ENCODE data around the gene NMRK1. TPM values are rescaled to one million over a fixed set of nuclear protein-coding genes. Genes with fewer than 3 reads are reported as not detected.

Gene NMRK1
- total and polyA plus RNA-seq, 2 of the 13 experiments (the other 11 are each of a cell fraction or from before 2014, with no cell fraction given): 9.1 to 12.9 TPM

DNA sequence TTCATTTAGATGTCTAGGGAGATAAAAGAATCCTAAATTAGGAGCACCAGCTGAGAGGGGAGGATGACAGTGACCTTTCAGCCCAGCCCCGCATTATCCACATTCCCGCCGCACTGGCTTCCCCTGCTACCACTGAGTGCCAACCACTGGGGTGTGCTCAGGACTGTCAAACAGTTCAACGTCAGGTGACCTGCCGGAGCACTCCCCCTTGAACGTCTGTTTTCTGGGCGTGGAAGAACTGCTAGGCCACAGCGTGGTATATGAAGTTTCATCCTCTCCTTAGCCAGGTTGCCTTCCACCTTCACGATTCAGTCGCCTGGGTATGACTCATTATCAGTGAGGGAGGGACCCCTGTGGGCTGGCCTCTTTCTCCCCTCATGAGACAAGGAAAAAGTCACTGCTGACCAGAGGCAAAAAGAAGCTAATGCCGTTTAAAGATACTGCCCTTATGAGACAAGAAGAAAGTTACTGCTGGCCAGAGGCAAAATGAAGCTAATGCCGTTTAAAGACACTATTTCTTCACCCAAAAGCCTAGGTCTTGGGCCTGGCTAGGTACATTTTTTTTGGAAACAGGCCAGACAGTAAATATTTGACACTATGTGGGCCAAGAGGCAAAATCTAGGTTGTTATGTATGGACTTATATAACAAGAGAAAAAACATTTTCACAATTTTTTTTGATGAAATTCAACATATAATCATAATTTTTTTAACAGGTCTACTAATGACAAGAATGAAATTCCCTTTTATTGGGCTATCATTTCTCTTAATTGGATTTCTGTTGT is 4.6 kb downstream of the NMRK1 start (continued):
- TF ChIP-seq, protein P1, sequence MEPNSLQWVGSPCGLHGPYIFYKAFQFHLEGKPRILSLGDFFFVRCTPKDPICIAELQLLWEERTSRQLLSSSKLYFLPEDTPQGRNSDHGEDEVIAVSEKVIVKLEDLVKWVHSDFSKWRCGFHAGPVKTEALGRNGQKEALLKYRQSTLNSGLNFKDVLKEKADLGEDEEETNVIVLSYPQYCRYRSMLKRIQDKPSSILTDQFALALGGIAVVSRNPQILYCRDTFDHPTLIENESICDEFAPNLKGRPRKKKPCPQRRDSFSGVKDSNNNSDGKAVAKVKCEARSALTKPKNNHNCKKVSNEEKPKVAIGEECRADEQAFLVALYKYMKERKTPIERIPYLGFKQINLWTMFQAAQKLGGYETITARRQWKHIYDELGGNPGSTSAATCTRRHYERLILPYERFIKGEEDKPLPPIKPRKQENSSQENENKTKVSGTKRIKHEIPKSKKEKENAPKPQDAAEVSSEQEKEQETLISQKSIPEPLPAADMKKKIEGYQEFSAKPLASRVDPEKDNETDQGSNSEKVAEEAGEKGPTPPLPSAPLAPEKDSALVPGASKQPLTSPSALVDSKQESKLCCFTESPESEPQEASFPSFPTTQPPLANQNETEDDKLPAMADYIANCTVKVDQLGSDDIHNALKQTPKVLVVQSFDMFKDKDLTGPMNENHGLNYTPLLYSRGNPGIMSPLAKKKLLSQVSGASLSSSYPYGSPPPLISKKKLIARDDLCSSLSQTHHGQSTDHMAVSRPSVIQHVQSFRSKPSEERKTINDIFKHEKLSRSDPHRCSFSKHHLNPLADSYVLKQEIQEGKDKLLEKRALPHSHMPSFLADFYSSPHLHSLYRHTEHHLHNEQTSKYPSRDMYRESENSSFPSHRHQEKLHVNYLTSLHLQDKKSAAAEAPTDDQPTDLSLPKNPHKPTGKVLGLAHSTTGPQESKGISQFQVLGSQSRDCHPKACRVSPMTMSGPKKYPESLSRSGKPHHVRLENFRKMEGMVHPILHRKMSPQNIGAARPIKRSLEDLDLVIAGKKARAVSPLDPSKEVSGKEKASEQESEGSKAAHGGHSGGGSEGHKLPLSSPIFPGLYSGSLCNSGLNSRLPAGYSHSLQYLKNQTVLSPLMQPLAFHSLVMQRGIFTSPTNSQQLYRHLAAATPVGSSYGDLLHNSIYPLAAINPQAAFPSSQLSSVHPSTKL (CRISPR knock-in tag; IDR thresholded peaks at IDR 0.05): peak; percentile 42; the same call in 1 of the 2 replicates
- peak; percentile 17; the same call in 1 of the 2 replicates for TF ChIP-seq HNF4A (CRISPR knock-in tag; IDR thresholded peaks at IDR 0.05)
- TF ChIP-seq, protein P2, sequence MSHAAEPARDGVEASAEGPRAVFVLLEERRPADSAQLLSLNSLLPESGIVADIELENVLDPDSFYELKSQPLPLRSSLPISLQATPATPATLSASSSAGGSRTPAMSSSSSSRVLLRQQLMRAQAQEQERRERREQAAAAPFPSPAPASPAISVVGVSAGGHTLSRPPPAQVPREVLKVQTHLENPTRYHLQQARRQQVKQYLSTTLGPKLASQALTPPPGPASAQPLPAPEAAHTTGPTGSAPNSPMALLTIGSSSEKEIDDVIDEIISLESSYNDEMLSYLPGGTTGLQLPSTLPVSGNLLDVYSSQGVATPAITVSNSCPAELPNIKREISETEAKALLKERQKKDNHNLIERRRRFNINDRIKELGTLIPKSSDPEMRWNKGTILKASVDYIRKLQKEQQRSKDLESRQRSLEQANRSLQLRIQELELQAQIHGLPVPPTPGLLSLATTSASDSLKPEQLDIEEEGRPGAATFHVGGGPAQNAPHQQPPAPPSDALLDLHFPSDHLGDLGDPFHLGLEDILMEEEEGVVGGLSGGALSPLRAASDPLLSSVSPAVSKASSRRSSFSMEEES (CRISPR knock-in tag; IDR thresholded peaks at IDR 0.05): peak; percentile 76
- peak; percentile 68 for TF ChIP-seq RXRB (CRISPR knock-in tag; IDR thresholded peaks at IDR 0.05; ENCODE audit: borderline replicate concordance)
- TF ChIP-seq, protein P3, sequence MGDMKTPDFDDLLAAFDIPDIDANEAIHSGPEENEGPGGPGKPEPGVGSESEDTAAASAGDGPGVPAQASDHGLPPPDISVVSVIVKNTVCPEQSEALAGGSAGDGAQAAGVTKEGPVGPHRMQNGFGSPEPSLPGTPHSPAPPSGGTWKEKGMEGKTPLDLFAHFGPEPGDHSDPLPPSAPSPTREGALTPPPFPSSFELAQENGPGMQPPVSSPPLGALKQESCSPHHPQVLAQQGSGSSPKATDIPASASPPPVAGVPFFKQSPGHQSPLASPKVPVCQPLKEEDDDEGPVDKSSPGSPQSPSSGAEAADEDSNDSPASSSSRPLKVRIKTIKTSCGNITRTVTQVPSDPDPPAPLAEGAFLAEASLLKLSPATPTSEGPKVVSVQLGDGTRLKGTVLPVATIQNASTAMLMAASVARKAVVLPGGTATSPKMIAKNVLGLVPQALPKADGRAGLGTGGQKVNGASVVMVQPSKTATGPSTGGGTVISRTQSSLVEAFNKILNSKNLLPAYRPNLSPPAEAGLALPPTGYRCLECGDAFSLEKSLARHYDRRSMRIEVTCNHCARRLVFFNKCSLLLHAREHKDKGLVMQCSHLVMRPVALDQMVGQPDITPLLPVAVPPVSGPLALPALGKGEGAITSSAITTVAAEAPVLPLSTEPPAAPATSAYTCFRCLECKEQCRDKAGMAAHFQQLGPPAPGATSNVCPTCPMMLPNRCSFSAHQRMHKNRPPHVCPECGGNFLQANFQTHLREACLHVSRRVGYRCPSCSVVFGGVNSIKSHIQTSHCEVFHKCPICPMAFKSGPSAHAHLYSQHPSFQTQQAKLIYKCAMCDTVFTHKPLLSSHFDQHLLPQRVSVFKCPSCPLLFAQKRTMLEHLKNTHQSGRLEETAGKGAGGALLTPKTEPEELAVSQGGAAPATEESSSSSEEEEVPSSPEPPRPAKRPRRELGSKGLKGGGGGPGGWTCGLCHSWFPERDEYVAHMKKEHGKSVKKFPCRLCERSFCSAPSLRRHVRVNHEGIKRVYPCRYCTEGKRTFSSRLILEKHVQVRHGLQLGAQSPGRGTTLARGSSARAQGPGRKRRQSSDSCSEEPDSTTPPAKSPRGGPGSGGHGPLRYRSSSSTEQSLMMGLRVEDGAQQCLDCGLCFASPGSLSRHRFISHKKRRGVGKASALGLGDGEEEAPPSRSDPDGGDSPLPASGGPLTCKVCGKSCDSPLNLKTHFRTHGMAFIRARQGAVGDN (CRISPR knock-in tag; IDR thresholded peaks at IDR 0.05): peak; percentile 64
- TF ChIP-seq, protein P4, sequence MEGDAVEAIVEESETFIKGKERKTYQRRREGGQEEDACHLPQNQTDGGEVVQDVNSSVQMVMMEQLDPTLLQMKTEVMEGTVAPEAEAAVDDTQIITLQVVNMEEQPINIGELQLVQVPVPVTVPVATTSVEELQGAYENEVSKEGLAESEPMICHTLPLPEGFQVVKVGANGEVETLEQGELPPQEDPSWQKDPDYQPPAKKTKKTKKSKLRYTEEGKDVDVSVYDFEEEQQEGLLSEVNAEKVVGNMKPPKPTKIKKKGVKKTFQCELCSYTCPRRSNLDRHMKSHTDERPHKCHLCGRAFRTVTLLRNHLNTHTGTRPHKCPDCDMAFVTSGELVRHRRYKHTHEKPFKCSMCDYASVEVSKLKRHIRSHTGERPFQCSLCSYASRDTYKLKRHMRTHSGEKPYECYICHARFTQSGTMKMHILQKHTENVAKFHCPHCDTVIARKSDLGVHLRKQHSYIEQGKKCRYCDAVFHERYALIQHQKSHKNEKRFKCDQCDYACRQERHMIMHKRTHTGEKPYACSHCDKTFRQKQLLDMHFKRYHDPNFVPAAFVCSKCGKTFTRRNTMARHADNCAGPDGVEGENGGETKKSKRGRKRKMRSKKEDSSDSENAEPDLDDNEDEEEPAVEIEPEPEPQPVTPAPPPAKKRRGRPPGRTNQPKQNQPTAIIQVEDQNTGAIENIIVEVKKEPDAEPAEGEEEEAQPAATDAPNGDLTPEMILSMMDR (CRISPR knock-in tag; IDR thresholded peaks at IDR 0.05): peak; percentile 64
- peak; percentile 38; the same call in 1 of the 2 replicates for TF ChIP-seq MED1 (CRISPR knock-in tag; IDR thresholded peaks at IDR 0.05)
- TF ChIP-seq, protein P5, sequence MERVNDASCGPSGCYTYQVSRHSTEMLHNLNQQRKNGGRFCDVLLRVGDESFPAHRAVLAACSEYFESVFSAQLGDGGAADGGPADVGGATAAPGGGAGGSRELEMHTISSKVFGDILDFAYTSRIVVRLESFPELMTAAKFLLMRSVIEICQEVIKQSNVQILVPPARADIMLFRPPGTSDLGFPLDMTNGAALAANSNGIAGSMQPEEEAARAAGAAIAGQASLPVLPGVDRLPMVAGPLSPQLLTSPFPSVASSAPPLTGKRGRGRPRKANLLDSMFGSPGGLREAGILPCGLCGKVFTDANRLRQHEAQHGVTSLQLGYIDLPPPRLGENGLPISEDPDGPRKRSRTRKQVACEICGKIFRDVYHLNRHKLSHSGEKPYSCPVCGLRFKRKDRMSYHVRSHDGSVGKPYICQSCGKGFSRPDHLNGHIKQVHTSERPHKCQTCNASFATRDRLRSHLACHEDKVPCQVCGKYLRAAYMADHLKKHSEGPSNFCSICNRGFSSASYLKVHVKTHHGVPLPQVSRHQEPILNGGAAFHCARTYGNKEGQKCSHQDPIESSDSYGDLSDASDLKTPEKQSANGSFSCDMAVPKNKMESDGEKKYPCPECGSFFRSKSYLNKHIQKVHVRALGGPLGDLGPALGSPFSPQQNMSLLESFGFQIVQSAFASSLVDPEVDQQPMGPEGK (CRISPR knock-in tag; IDR thresholded peaks at IDR 0.05): 0 out of 2 replicates have a peak, but pooled peaks have one; percentile 12
- 0 out of 2 replicates have a peak, but pooled peaks have one; percentile 8 for TF ChIP-seq BCL6 (CRISPR knock-in tag; IDR thresholded peaks at IDR 0.05)
- TF ChIP-seq HDAC1 (CRISPR knock-in tag; IDR thresholded peaks at IDR 0.05): peak; percentile 49; the same call in 1 of the 2 replicates

Data from HepG2 (cell line).